GM21360 (cell line): Measurements from ENCODE around the gene FGR.
A peak's percentile ranks its signal among the peaks of the same experiment; 100 is the strongest.
"Not testable (repeated sequence)": the region's sequence is repeated elsewhere in the genome, so short reads cannot be mapped to it uniquely, and the experiment has no call there.

Experiments used
- ATAC-seq: cut with Tn5 transposase; IDR thresholded peaks from one replicate; pipeline ENCODE4 v1.9.1; 2021; ENCODE audit warnings: mild to moderate bottlenecking, moderate library complexity; ENCODE audit not compliant: unreplicated experiment

Gene FGR

GRCh38 chr1:27634985-27635367, at the start of gene FGR:
TSS of gene FGR (minus strand) at chr1:27635185. CDS start at chr1:27623916, 11,269 bp downstream.
- no peak for ATAC-seq

- no peak for ATAC-seq
These were observed 49.2 kb upstream of the FGR start for GRCh38 chr1:27684176-27684575.

DNA sequence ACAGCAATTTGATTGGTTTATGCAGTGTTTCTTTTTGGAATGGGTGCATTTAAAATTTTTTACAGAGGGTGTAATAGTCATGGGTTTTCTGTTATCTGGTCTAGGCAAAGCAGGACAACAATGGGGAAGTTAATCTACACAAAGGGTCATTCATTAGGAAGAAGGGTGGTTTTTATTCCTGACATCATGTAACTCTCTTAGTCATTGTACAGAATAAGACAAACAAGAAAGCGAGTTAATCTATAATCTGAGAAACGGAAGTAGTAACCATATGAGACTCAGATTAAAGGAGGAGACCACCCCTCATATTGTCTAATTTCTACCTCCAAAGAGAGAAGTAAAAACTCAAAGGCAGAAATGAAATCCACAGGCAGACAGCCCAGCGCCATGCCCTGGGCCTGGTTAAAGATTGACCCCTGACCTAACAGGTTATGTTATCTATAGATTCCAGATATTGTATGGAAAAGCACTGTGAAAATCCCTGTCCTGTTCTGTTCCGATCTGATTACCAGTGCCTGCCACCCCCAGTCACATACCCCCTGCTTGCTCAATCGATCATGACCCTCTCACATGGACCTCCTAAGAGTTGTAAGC, 47.5 kb upstream of the FGR start:
- ATAC-seq: no peak

DNA sequence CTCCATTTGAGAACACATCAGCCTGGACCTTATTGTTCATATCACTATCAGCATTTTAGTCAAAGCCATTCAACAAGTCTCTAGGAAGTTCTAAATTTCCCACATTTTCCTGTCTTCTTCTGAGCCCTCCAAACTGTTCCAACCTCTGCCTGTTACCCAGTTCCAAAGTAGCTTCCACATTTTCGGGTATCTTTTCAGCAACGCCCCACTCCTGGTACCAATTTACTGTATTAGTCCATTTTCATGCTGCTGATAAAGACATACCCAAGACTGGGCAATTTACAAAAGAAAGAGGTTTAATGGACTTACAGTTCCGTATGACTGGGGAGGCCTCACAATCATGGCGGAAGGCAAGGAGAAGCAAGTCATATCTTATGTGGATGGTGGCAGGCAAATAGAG, 46.6 kb upstream of the FGR start:
- ATAC-seq: not testable (repeated sequence)

- not testable (repeated sequence) for ATAC-seq
These were observed 45.3 kb upstream of the FGR start for GRCh38 chr1:27680225-27680791.

DNA sequence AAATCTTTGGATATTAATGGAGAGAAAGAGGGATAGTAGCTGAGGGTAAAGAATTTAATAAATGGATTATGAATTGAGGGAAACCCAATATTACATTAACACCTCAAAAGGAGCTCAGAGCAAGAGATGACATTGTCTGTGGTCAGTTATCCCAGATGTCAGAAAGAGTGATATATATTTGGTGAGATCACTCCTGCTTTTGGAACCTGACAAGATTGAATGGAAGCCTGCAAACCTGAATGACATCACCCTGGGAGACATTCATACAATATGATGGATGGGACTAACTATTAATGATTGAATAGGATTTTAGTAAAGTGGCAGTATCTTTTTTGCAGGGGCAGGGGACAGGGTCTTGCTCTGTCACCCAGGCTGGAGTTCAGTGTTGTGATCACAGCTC, 43.8 kb upstream of the FGR start:
- no peak for ATAC-seq

- no peak for ATAC-seq
These were observed 41.4 kb upstream of the FGR start for GRCh38 chr1:27676410-27676809.

DNA sequence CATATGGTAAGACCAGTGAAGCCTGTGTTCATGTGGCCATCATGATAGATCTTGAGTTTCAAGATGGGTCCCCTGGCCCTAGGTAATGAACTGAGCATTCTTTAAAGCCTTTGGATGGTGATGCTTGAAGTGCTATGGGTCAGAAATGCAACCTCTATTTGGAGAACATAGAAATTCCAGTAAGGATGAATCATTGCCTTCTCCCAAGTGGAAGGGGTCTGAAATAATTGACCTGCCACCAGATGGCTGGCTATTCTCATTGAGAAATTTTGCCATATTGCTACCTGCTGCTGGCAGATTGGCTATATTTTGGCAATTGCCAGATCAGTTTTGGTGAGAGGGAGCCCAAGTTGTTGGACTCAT, 37.7 kb upstream of the FGR start:
- ATAC-seq: no peak

GRCh38 chr1:27671964-27672749, 37.2 kb upstream of the FGR start, which contains the start of gene IFI6:
TSS of gene IFI6 (minus strand) at chr1:27672192. CDS start at chr1:27669314, 2,878 bp downstream.
- peak; percentile 65 for ATAC-seq

DNA sequence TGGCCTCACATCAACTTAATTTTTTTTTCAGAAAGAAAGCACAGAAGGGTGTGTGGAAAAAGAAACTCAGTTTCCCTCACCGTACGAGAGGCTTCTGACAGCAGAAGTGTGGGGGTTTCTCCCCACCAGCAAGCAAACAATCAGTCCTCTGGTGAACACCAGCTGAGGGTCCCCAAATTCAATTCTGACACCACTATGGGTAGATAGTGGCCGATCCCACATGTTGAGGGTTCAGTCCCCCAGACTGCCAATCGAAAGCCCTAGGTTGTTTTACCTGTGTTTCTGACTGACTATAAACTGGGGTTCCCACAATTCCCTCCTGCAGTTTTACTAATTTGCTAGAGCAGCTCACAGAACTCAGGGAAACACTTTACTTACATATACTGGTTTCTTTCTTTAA, 34.9 kb upstream of the FGR start:
- no peak for ATAC-seq

- no peak for ATAC-seq
These were observed 34.1 kb upstream of the FGR start for GRCh38 chr1:27668808-27669723.

DNA sequence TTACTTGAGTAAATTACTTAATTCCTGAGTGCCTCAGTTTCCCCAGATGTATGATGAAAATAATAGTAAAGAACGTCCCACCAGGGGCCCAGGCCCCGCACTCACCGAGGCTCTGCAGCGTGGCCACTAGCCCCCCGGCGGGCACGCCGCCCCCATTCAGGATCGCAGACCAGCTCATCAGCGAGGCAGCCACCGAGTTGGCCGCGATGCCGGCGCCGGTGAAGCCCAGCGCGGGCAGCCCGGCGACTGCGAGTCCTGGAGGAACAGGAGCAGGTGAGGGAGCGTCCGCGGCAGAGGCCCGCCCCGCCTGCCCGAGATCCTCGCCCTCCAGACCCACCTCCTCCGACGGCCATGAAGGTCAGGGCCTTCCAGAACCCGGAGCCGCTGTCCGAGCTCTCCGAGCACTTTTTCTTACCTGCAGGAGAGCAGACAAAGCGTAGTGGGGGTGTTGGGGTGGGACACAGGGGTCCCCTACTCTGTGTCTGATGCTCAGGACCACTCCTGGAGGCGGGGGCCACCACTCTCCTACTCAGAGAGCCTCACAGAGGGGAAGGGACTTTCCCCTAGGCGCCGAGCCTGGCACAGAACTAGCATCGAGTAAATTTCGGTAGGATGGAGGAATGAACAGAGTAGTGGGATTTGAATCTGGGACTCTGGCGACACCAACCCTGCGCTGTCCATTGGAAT, 33.3 kb upstream of the FGR start:
- no peak for ATAC-seq

DNA sequence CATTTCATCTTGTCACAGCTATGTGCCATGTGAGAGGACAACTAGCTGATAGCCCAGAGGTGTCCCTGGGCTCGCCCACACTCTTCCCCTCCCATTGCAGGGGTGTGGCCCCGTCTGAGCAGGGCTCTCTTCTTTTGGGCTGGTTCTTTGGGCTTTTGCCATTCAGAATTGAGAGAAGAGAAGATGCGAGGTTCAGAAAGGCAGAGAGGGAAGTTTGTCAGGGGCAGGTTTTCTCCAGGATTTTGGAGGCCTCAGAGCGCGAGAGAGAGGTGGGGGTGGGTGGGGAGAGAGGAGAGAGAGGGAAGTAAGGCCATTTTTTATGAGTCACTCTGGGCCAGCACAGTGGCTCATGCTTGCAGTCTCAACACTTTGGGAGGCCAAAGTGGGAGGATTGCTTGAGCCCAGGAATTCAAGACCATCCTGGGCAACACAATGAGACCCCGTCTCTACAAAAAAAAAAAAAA, 31.8 kb upstream of the FGR start:
- ATAC-seq: no peak

GRCh38 chr1:27666294-27666693, 31.3 kb upstream of the FGR start:
- ATAC-seq: no peak

GRCh38 chr1:27665016-27665651, 30.1 kb upstream of the FGR start:
- no peak for ATAC-seq

DNA sequence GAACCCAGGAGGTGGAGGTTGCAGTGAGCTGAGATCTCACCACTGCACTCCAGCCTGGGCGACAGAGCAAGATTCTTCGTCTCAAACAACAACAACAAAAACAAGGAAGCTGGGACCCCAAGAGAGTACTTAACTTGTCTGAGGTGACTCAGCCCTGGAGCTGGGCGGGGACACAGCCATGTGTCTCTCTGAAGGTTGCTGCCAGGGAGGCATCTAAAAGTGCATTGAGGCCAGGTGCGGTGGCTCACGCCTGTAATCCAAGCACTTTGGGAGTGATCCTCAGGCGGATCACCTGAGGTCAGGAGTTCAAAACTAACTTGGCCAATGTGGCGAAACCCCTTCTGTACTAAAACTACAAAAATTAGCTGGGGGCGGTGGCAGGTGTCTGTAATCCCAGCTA, 29.3 kb upstream of the FGR start:
- ATAC-seq: no peak

DNA sequence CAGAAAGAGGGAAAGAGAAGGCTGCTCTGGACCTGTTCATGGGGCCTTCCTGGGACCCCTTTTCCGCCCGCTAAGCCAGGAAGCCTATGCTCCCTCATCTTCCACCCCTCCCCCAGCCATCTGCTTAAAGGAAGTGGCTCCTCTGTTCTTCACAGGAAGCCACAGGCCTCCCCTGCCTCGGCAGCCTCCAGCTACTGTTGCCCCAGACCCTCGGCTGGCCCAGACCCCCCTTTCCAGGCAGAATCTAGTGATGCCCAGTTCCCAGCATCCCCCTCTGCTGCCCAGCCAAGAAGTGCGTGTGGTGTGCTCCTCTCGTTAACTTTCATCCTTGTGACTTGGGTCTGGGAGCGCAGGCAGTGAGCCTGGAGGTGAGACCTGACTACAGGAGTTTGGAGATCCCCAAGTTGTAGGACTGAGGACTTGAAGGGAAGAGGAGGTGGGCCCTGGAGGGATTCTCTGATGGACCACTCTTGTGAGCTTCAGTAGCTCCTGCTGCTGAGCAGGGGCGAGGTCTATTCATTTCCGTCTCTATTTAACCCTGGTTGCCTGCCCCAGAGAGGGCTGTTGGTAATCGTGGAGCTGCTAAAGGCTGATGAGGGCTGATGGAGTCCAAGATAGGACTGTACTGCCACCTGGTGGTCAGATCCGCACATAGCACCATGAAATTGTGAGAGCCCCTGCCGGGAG, 27.9 kb upstream of the FGR start:
- no peak for ATAC-seq

DNA sequence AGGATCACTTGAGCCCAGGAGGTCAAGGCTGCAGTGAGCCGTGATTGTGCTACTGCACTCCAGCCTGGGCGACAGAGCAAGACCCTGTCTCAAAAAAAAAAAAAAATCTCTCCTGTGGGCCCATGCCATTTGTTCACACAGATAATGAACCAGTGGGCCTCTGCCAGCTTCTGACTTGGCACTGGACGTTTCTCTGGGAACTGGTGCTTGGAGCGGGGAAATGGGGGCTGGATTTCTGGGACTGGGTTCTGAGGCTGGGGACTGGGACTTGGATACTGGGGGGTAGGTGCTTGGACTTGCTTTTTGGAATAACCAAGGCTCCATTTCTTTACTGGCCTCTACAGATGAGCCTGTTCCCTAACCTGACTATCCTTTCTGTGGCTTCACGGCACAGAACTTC, 27.3 kb upstream of the FGR start:
- ATAC-seq: no peak

- no peak for ATAC-seq
These were observed 26.6 kb upstream of the FGR start for GRCh38 chr1:27661412-27662075.
